Endothelial cell of umbilical vein (primary cell): ENCODE results near the gene CARMIL1.

Experiments used
- EZH2 ChIP-seq: IDR thresholded peaks from 2 replicates; pipeline ENCODE4 v1.6.1; 2012; ENCODE audit warnings: borderline replicate concordance, low read depth, mild to moderate bottlenecking, moderate library complexity, low read length, inconsistent platforms; ENCODE audit not compliant: severe bottlenecking
- JUN ChIP-seq: IDR thresholded peaks from 2 replicates; pipeline ENCODE4 v1.6.1; 2011; ENCODE audit warnings: borderline replicate concordance, low read depth; ENCODE audit not compliant: insufficient read length, insufficient read depth
- MYC ChIP-seq: IDR thresholded peaks from one replicate; pipeline ENCODE4 v1.6.1; 2011; ENCODE audit warnings: mild to moderate bottlenecking, low read depth, low read length
- POLR2A ChIP-seq: IDR thresholded peaks from 2 replicates; pipeline ENCODE4 v1.6.1; 2012; ENCODE audit warnings: low read depth, mild to moderate bottlenecking, control low read depth, low read length
- POLR2AphosphoS5 ChIP-seq: IDR thresholded peaks from 2 replicates; pipeline ENCODE4 v1.6.1; 2012; ENCODE audit warnings: low read depth, mild to moderate bottlenecking, control low read depth, low read length, moderate library complexity; ENCODE audit not compliant: insufficient read depth
- TF ChIP-seq, protein P1 (sequence below), 2 donors: IDR thresholded peaks; 1 replicate in 1 of 2; 2 replicates in 1 of 2; pipeline ENCODE4 v1.5.1; 2011; ENCODE audit warnings: low read length in 2 of 2, mild to moderate bottlenecking in 2 of 2, moderate library complexity in 2 of 2, control low read depth in 1 of 2, inconsistent platforms in 1 of 2, low read depth in 1 of 2; ENCODE audit not compliant: insufficient read depth in 1 of 2; ENCODE audit errors: extremely low read depth in 1 of 2
- TF ChIP-seq, protein P2 (sequence below): IDR thresholded peaks from 2 replicates; pipeline ENCODE4 v1.6.1; 2011; ENCODE audit not compliant: insufficient read depth, insufficient read length

DNA sequence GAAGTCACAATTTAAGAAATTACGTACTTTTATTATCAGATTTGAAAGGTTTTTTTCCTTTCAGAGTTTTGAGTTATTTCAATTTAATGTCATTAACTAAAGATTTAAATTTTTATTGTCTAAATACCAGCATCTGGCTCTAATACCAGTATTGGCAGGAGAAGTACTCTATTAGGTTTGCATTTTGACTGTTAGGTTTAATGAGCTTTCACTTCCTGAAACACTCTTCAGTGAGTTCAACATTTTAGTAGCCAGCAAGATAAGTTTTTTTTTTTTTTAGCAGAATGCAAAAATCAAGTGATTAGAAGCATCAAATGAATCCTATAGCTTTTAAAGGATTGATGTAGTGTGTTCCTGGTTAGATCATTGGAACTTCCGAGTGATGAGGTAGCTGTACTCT, 338.8 kb downstream of the CARMIL1 start:
- TF ChIP-seq, protein P1, sequence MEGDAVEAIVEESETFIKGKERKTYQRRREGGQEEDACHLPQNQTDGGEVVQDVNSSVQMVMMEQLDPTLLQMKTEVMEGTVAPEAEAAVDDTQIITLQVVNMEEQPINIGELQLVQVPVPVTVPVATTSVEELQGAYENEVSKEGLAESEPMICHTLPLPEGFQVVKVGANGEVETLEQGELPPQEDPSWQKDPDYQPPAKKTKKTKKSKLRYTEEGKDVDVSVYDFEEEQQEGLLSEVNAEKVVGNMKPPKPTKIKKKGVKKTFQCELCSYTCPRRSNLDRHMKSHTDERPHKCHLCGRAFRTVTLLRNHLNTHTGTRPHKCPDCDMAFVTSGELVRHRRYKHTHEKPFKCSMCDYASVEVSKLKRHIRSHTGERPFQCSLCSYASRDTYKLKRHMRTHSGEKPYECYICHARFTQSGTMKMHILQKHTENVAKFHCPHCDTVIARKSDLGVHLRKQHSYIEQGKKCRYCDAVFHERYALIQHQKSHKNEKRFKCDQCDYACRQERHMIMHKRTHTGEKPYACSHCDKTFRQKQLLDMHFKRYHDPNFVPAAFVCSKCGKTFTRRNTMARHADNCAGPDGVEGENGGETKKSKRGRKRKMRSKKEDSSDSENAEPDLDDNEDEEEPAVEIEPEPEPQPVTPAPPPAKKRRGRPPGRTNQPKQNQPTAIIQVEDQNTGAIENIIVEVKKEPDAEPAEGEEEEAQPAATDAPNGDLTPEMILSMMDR (IDR thresholded peaks at IDR 0.05; ENCODE audit: extremely low read depth in 1 of 2, insufficient read depth in 1 of 2, low read depth in 1 of 2, low read length in 2 of 2) = no peak
- TF ChIP-seq POLR2A (no peak), JUN (no peak), EZH2 (no peak), MYC (no peak), POLR2AphosphoS5 (no peak)
- TF ChIP-seq, protein P2, sequence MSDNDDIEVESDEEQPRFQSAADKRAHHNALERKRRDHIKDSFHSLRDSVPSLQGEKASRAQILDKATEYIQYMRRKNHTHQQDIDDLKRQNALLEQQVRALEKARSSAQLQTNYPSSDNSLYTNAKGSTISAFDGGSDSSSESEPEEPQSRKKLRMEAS = no peak
